Neural cell (in vitro differentiated cells): ENCODE data around the gene FBXO24.

Source experiments
- EZH2 ChIP-seq: fragments of 200-600, 300-800 bp; shearing (Covaris generic), sonication (generic); IDR thresholded peaks from 2 replicates; pipeline ENCODE4 v1.6.1; 2014; ENCODE audit warnings: antibody characterized with exemption, low read length, borderline replicate concordance, mild to moderate bottlenecking; ENCODE audit not compliant: insufficient read depth, poor library complexity, severe bottlenecking
- MXI1 ChIP-seq: fragments of 450-650 bp; conservative IDR thresholded peaks from 2 replicates; pipeline ENCODE4 v1.6.1; 2014; ENCODE audit warnings: antibody characterized with exemption, mild to moderate bottlenecking; ENCODE audit not compliant: poor library complexity, severe bottlenecking
- RAD21 ChIP-seq: fragments of 450-650 bp; conservative IDR thresholded peaks from 2 replicates; pipeline ENCODE4 v1.6.1; 2014; ENCODE audit warnings: antibody characterized with exemption, mild to moderate bottlenecking, moderate library complexity
- REST ChIP-seq: IDR thresholded peaks from 2 replicates; pipeline ENCODE4 v1.6.1; 2012; ENCODE audit warnings: borderline replicate concordance
- TAF1 ChIP-seq: IDR thresholded peaks from 2 replicates; pipeline ENCODE4 v1.6.1; 2012; ENCODE audit warnings: low read depth
- TF ChIP-seq, protein P1 (sequence below): fragments of 450-650 bp; IDR thresholded peaks from 2 replicates; pipeline ENCODE4 v1.5.1; 2014; ENCODE audit warnings: antibody characterized with exemption, mild to moderate bottlenecking, moderate library complexity; ENCODE audit not compliant: poor library complexity, severe bottlenecking

DNA sequence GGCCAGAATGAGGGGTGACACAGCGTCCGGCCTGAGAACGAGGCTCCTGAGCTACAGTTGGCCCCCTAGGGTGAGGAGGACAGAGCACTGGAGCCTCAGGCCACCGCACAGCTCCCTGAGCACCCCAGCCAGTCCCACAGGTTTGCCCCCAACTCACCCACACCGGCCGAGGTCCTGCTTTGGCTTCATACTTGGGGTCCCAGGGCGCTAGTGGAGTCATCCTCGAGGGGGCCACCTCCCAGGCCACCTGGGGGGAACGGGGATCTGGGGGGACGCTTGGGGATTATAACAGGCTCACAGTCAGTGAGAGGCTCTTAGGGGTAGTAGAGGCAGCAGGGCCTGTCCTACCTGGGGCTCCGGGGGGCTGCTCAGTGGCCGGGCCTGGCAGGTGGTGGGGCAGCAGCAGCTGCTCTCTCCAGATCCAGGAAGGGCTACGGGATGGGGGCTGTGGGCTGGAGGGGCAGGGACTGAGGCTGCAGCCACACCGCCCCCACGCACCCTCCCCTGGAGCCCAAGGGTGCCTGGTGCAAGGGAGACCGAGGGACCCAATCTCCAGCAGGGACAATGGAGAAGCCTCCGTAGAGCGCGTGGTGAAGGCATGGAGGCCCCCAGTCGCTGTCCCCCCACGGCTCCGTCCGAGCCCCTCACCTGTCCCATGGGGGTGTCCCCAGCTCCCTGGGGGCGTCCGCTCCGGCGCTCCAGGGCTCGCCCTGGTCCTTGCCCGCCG, 13.0 kb upstream of the FBXO24 start:
- TF ChIP-seq, protein P1, sequence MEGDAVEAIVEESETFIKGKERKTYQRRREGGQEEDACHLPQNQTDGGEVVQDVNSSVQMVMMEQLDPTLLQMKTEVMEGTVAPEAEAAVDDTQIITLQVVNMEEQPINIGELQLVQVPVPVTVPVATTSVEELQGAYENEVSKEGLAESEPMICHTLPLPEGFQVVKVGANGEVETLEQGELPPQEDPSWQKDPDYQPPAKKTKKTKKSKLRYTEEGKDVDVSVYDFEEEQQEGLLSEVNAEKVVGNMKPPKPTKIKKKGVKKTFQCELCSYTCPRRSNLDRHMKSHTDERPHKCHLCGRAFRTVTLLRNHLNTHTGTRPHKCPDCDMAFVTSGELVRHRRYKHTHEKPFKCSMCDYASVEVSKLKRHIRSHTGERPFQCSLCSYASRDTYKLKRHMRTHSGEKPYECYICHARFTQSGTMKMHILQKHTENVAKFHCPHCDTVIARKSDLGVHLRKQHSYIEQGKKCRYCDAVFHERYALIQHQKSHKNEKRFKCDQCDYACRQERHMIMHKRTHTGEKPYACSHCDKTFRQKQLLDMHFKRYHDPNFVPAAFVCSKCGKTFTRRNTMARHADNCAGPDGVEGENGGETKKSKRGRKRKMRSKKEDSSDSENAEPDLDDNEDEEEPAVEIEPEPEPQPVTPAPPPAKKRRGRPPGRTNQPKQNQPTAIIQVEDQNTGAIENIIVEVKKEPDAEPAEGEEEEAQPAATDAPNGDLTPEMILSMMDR: no peak
- TF ChIP-seq RAD21 (no peak), EZH2 (no peak), TAF1 (no peak), REST (no peak), MXI1 (no peak)
